D721Med (cell line): ENCODE results near the gene TNFRSF13B.
"Not testable (repeated sequence)": the region's sequence is repeated elsewhere in the genome, so short reads cannot be mapped to it uniquely, and the experiment has no call there.

Experiments
- DNase-seq: peaks from one replicate; pipeline ENCODE4 v3.0.0; 2011; ENCODE audit warnings: low spot score; ENCODE audit not compliant: insufficient read length
- FAIRE-seq: peaks from 2 replicates; lab custom pipeline; 2011; peaks lifted over from hg19 to GRCh38; lab: Jason Lieb, UNC
- CTCF ChIP-seq: IDR thresholded peaks from 2 replicates; pipeline ENCODE4 v1.5.1; 2012; ENCODE audit warnings: mild to moderate bottlenecking, control low read depth; ENCODE audit not compliant: insufficient read depth; ENCODE audit errors: missing control alignments

TNFRSF13B gene

GRCh38 chr17:17018021-17018441 lies 46.1 kb upstream of the TNFRSF13B start:
- no peak for TF ChIP-seq CTCF
- DNase-seq (no peak), FAIRE-seq (no peak)

DNA sequence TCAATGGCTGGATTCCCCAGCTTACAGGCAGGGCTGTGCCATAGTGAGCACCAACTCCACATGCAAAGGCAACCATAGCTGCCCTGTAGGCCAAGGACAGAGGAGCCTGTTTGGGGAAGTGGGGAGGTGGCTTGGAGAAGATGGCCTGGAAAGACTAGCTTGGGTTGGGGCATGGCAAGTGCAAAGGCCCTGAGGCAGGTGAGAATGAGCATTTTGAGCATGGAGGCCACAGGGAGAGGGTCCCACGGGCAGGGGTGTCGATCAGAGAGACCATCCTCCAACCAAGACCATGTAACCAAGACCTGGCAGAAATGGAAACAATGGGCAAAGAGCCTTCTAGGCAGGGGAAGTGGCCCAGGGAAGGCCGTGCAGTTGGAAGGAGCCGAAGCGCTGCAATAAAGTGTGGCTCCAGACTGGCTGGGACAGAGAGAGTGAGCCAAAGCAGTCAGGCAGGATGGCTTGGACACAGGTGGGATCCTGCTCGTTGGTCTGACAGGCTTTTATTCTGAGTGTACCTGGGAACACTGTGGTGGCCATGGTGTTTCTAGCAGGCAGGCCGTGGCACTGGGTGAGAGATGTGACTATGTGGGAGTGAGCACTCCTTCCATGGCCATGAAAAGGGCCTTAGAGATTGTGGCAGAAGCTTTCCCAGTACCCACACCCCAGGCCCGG lies 45.6 kb upstream of the TNFRSF13B start:
- FAIRE-seq (no peak), DNase-seq (no peak)
- no peak for TF ChIP-seq CTCF

DNA sequence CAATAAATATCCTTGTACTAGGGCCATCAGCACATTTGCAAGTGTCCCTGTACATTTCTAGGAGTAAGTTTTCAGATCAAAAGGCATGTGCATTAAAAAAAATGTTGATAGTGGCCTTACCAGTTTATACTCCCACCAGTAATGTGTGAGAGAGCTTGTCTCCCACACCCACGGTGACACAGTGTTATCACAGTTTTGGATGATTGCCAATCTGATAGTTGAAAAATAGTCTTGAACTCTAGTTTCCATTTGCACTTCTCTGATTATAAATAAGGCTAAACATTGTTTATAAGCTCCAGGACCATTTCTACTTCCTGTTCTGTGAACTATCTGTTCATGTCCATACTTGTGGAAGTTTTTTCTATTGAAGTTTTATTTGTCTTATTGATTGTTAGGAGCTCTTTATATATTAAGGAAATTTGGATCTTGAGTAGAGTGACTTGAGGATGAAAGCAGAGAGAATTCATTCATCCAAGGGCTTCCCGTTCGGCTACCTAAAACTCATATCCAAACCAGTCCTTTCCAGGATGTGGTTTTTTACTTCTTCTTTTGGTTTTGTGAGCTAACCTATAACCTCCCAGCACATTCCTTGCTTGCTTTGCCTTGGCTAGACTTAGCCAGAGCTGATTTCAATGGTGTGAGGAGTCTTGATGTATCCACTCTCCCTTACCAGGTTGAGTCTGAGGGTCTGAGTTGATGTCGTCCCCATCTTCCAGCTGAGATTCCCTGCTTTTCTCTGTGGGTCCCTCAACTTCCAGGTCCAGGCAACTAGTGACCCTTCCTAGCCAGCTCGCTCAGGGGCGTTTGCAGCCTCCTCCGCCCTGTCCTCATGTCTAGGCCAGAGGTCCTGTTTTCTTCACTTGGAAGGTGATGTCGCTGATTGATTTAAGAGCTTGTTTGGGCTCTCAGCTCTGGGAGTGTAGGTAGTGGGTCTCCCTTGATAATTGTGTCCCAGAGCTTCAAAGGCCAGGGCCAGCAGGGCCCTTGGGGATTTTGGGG lies 44.6 kb upstream of the TNFRSF13B start:
- FAIRE-seq, DNase-seq: not testable (repeated sequence)

GRCh38 chr17:17015230-17015629 lies 43.3 kb upstream of the TNFRSF13B start:
- FAIRE-seq (no peak), DNase-seq (no peak)
- TF ChIP-seq CTCF, result no peak

GRCh38 chr17:17014748-17015124 lies 42.8 kb upstream of the TNFRSF13B start:
- not testable (repeated sequence) for DNase-seq, FAIRE-seq

- DNase-seq, FAIRE-seq: not testable (repeated sequence)
Observed at GRCh38 chr17:17013828-17014747, 42.2 kb upstream of the TNFRSF13B start.

- not testable (repeated sequence) for FAIRE-seq, DNase-seq
Observed at GRCh38 chr17:17011043-17011907, 39.4 kb upstream of the TNFRSF13B start.

DNA sequence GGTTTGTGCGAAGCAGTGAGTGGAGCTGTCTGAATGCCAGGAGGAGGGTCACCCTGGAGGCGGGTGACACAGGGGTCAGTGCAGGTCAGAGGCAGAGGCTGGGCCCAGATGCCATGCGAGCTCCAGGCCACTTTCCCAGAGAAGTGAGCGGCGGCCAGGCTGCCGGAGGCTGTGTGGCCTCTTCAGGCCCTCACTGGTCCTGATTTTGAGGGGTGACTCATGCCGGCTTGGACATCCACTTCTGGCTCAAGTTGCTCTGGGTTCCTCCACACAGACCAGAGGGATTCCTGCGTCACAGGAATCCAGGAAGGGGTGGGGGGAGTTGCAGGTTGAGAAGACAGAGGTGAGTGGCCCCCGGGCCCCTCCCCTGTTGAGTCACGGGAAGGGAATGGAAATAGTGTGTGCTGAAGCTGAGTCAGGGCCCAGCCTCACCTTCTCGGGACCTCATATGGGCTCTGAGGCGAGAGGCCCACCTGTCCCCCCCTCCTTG lies 38.7 kb upstream of the TNFRSF13B start:
- not testable (repeated sequence) for FAIRE-seq

DNA sequence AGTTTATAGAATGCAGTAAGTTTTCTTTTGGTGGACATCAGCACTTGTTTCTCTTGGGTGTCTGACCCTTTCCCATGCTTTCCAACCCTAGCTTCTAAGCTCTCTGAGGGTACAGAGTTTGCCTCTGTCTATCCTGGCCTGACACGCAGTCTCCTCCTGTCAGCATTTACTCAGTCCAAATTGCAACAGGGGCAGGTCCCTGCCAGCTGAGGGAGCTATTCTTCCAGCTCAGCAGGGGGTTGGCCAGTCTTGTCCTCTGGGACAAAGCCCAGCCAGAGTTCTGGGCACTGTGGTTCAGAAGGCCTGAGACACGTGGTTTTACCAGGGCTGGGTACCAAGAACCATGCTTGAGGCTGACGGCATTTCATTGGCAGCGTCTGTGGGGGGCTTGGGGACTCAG lies 38.1 kb upstream of the TNFRSF13B start:
- FAIRE-seq, DNase-seq: not testable (repeated sequence)

More for the DNA sequence above, 38.7 kb upstream of the TNFRSF13B start:
- DNase-seq, result not testable (repeated sequence)

- not testable (repeated sequence) for DNase-seq, FAIRE-seq
Observed at GRCh38 chr17:17008621-17009397, 36.9 kb upstream of the TNFRSF13B start.

DNA sequence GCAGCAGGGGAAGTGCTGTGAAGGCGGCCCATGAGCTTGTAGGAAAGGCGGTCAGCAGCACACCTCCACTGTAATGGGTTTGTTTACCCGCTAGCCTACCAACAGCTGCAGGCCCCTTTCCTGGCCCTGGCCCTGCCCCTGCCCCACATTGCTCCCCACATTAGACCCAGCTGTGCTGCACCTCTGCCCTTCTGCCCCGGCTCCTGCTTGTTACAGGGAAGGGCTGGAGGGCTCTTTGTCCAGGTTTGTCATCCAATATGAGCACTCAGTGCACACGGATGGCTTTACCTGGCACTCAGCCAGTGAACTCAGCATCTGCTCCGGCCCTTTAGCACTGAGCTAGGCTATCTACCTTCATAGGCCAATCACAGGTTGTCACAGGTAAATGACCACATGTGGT lies 36.0 kb upstream of the TNFRSF13B start:
- DNase-seq, FAIRE-seq: not testable (repeated sequence)

DNA sequence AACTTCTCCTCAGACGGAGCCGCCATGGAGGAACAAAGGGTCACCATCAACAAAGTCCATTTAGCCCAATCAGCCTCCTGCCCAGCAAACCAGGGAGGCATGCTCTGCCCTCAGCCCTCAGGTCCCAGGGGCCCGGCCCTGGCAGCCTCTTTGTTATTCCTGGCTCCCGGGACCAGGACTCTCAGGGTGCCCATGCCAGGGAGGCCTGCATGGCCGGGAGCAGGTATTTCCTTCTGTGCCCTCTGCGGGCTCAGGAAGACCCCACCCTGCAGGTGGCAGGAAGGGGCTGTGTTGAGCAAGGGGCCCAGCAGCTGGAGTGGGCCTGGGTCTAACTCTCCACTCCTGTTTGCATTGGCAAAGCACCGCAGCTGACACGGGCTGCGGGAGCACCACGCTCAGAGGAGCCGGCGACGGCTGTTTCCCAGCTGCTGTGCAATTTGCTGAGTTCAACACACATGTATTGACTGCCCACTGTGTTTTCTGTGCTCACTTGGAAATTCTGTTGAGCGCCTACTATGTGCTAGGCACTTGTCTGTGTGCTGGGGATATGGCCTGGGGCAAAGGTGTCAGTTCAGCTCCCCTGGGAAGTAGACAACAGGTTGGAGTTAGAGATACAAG lies 33.2 kb upstream of the TNFRSF13B start:
- DNase-seq, FAIRE-seq: not testable (repeated sequence)
